ENCODE measurements around the gene NAV2. TPM values are rescaled to one million over a fixed set of nuclear protein-coding genes. Genes with fewer than 3 reads are reported as not detected.

The NAV2 gene
- polyA plus RNA-seq, 2 donors = 4.3 to 9.7 TPM

DNA sequence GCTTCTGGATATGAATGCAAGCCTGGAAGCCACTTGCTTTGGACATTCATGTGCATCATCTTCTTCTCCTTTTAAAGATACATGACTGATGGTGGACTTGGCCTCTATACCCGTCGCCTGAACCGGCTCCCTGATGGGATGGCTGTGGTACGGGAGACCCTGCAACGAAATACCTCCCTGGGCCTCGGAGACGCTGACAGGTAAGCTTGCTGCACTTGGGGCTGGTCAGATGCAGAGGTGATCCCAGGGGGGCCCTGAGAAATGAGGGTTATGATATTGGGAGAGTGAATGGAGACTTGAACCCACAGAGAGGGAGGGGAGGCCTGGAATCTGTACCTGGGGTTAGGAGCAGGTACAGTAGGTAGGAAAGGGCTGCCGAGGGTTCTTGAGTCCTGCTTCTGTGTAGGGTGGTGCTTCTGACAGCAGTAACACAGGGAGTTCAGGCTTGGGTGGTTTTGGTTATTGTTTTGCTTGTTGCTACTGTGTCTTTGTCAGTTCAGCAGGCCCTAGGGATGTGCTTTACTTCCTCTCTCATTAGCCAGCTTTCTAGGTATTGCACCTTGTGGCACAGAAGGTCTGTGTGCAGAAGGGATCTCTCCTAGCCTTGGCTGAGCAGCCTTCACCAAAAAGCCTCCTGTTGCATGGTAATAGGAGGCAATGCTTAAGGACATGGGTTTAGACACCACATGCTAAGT lies 271.6 kb downstream of the NAV2 start:
- H3K9me3 ChIP-seq (ENCODE audit: control insufficient read depth in 2 of 2, insufficient read depth in 1 of 2, low read depth in 1 of 2, low read length in 1 of 2) = no peaks in the 10 kb centered on the region
- H3K27me3 ChIP-seq (ENCODE audit: control insufficient read depth in 1 of 2, insufficient read depth in 2 of 2, low read length in 2 of 2) = no peaks in the 10 kb centered on the region
- H3K4me3 ChIP-seq (ENCODE audit: low read depth in 1 of 2, low read length in 2 of 2) = no peak overlapping the region
- peaks cover 0 to 3% of the 10 kb centered on the region in 2 donors for H3K36me3 ChIP-seq (ENCODE audit: control insufficient read depth in 2 of 2, insufficient read depth in 2 of 2, low read length in 1 of 2)
- H3K27ac ChIP-seq (ENCODE audit: low read depth in 2 of 2, low read length in 1 of 2) = no peak overlapping the region
- WGBS, 2 donors = 84 to 91% methylated on average over 8 of the region's 8 CpGs
- H3K4me1 ChIP-seq (ENCODE audit: control insufficient read depth in 2 of 2, insufficient read depth in 2 of 2, low read length in 1 of 2) = peaks cover 2 to 7% of the 10 kb centered on the region in 2 donors

DNA sequence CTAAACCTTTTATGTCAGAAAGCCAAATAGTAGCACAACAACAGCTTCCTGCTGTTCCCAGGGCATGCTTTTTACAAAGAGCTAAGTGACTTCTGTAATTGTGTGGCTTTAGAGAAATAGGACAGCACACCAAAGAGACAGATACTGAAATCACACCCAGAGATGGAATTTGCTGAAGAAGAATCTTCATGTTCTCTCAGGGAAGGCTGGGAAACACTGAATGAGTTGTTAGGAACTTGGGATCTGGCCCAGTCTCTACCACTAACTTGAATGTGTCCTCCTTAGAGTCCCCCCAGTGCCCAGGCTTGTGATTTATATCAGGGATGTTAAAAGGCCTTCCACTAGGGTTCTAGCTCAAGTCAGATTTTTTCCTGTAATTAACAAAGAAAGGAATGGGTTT lies 272.5 kb downstream of the NAV2 start:
- H3K27me3 ChIP-seq (ENCODE audit: control insufficient read depth in 1 of 2, insufficient read depth in 2 of 2, low read length in 2 of 2) = no peaks in the 10 kb centered on the region
- H3K4me1 ChIP-seq (ENCODE audit: control insufficient read depth in 2 of 2, insufficient read depth in 2 of 2, low read length in 1 of 2) = peaks cover 0 to 4% of the 10 kb centered on the region in 2 donors
- H3K9me3 ChIP-seq (ENCODE audit: control insufficient read depth in 2 of 2, insufficient read depth in 1 of 2, low read depth in 1 of 2, low read length in 1 of 2) = no peaks in the 10 kb centered on the region
- H3K36me3 ChIP-seq (ENCODE audit: control insufficient read depth in 2 of 2, insufficient read depth in 2 of 2, low read length in 1 of 2) = peaks cover 0 to 3% of the 10 kb centered on the region in 2 donors
- no peak overlapping the region for H3K27ac ChIP-seq (ENCODE audit: low read depth in 2 of 2, low read length in 1 of 2)
- no peak overlapping the region for H3K4me3 ChIP-seq (ENCODE audit: low read depth in 1 of 2, low read length in 2 of 2)

DNA sequence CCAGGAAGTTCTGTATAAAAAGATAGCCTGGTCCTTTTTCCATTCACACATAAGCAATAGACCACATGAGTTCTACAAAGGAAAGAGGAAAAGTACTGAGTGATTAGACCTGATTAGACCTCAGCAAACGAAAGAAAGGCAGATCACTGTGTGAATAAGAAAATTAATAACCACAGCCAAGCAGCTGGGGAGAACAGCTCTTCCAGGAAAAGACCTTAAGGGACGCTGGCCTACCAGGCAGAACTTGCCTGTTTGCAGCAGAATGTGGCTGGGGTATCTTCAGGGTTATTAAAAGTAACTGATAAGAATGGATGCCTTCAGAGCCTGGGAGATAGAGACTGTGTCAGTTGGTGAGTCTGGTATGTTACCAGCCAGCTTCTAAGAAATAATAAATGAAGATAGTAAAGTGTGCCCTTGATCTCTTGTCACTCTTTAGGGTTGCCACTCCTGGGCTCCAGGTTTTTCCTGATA lies 274.7 kb downstream of the NAV2 start:
- 35 to 45% methylated on average over 2 of the region's 2 CpGs for WGBS, 2 donors
- Histone ChIP-seq H3K27ac (ENCODE audit: low read depth in 2 of 2, low read length in 1 of 2) (peak overlapping the region in 1 of 2 donors; percentile 7), H3K27me3 (ENCODE audit: control insufficient read depth in 1 of 2, insufficient read depth in 2 of 2, low read length in 2 of 2) (no peaks in the 10 kb centered on the region), H3K36me3 (ENCODE audit: control insufficient read depth in 2 of 2, insufficient read depth in 2 of 2, low read length in 1 of 2) (peaks cover 0 to 3% of the 10 kb centered on the region in 2 donors), H3K4me3 (ENCODE audit: low read depth in 1 of 2, low read length in 2 of 2) (no peak overlapping the region), H3K4me1 (ENCODE audit: control insufficient read depth in 2 of 2, insufficient read depth in 2 of 2, low read length in 1 of 2) (peaks cover 0 to 3% of the 10 kb centered on the region in 2 donors), H3K9me3 (ENCODE audit: control insufficient read depth in 2 of 2, insufficient read depth in 1 of 2, low read depth in 1 of 2, low read length in 1 of 2) (no peaks in the 10 kb centered on the region)

DNA sequence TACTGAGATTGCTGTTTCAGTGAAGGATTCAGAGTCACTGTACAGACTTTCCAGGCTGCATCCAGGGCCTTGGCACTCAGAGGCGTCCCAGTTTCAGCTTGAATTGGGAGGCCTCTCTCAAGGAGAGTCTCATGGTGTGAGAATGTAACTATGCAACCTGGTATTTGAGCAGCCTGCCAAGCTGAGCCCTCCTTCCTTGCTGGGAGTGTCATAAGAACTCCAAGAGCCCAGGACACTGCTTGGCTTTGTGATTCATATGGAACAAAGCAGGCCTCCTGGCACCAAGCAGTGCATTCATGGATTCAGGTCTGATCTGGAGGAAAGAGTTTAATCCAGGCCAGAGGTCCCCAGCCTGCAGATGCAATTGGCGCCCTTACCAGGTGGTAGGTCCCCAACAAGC lies 276.0 kb downstream of the NAV2 start:
- Histone ChIP-seq H3K36me3 (ENCODE audit: control insufficient read depth in 2 of 2, insufficient read depth in 2 of 2, low read length in 1 of 2) (peaks cover 0 to 3% of the 10 kb centered on the region in 2 donors), H3K27me3 (ENCODE audit: control insufficient read depth in 1 of 2, insufficient read depth in 2 of 2, low read length in 2 of 2) (no peaks in the 10 kb centered on the region), H3K4me1 (ENCODE audit: control insufficient read depth in 2 of 2, insufficient read depth in 2 of 2, low read length in 1 of 2) (peaks cover 0 to 3% of the 10 kb centered on the region in 2 donors), H3K4me3 (ENCODE audit: low read depth in 1 of 2, low read length in 2 of 2) (no peak overlapping the region), H3K27ac (ENCODE audit: low read depth in 2 of 2, low read length in 1 of 2) (peak overlapping the region; percentile 44 to 72), H3K9me3 (ENCODE audit: control insufficient read depth in 2 of 2, insufficient read depth in 1 of 2, low read depth in 1 of 2, low read length in 1 of 2) (no peaks in the 10 kb centered on the region)
- 16 to 29% methylated on average over 2 of the region's 2 CpGs for WGBS, 2 donors

DNA sequence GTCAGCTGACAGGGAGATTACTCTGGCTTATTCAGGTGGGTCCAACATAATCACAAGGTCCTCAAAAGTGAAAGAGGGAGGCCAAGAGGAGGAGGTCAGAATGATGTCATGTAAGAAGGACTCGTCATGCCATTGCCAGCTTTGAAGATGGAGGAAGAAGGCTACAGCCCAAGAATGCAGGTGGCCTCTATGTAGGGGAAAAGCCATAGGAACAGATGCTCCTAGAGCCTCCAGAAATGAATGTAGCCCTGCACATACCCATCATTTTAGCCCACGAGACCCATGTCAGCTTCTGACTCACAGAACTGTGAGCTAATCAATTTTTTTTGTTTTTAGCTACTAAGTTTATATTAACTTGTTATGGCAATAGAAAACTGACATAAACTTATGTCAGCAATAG lies 276.6 kb downstream of the NAV2 start:
- Histone ChIP-seq H3K36me3 (ENCODE audit: control insufficient read depth in 2 of 2, insufficient read depth in 2 of 2, low read length in 1 of 2) (no peaks in the 10 kb centered on the region), H3K9me3 (ENCODE audit: control insufficient read depth in 2 of 2, insufficient read depth in 1 of 2, low read depth in 1 of 2, low read length in 1 of 2) (no peaks in the 10 kb centered on the region), H3K27me3 (ENCODE audit: control insufficient read depth in 1 of 2, insufficient read depth in 2 of 2, low read length in 2 of 2) (no peaks in the 10 kb centered on the region), H3K27ac (ENCODE audit: low read depth in 2 of 2, low read length in 1 of 2) (peak overlapping the region in 1 of 2 donors; percentile 72), H3K4me1 (ENCODE audit: control insufficient read depth in 2 of 2, insufficient read depth in 2 of 2, low read length in 1 of 2) (peaks cover 0 to under 1% of the 10 kb centered on the region in 2 donors), H3K4me3 (ENCODE audit: low read depth in 1 of 2, low read length in 2 of 2) (no peak overlapping the region)
- WGBS, 2 donors = 76 to 80% methylated on average over 2 of the region's 2 CpGs

DNA sequence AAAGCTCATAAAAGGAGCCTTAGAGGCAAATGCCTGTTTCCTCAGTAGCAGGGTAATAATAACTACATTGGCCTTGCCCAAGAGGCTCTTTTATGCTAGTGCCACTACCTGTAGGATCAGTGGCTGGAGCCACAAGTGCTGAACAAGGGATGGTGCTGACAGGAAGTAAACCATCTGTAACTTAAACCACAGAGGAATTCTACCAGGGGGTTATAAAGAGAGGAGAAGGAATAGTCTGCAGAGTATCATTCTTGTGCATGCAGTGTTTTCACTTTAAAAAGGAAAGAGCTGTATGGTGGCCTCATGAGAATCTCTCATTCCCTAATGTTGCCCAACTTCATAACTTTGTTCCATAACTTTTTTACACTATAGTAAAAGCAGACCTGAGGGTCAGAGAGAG lies 279.5 kb downstream of the NAV2 start:
- no peak overlapping the region for H3K27ac ChIP-seq (ENCODE audit: low read depth in 2 of 2, low read length in 1 of 2)
- H3K27me3 ChIP-seq (ENCODE audit: control insufficient read depth in 1 of 2, insufficient read depth in 2 of 2, low read length in 2 of 2) = no peaks in the 10 kb centered on the region

DNA sequence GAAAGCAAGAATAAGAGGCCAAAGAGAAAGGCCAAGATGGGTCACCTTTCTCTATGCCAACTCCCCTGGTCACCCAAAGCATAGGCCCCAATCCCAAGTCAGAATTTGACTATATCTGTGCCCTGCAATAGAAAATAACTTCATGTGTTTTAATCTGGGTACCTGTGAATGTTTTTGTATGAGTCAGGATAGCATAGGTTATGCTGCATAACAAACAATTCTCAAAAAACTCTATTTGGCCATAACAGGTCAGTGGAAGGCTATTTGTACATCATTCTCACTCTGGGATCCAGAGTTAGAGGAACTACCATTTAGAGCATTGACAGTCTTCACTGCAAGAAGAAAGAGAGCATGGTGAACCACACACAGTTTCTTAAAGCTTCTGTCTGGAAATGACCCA lies 280.4 kb downstream of the NAV2 start:
- no peaks in the 10 kb centered on the region for H3K36me3 ChIP-seq (ENCODE audit: control insufficient read depth in 2 of 2, insufficient read depth in 2 of 2, low read length in 1 of 2)
- H3K4me3 ChIP-seq (ENCODE audit: low read depth in 1 of 2, low read length in 2 of 2) = no peak overlapping the region
- no peaks in the 10 kb centered on the region for H3K4me1 ChIP-seq (ENCODE audit: control insufficient read depth in 2 of 2, insufficient read depth in 2 of 2, low read length in 1 of 2)
- H3K27me3 ChIP-seq (ENCODE audit: control insufficient read depth in 1 of 2, insufficient read depth in 2 of 2, low read length in 2 of 2) = no peaks in the 10 kb centered on the region
- H3K27ac ChIP-seq (ENCODE audit: low read depth in 2 of 2, low read length in 1 of 2) = no peak overlapping the region
- no peaks in the 10 kb centered on the region for H3K9me3 ChIP-seq (ENCODE audit: control insufficient read depth in 2 of 2, insufficient read depth in 1 of 2, low read depth in 1 of 2, low read length in 1 of 2)

More for the DNA sequence above, 279.5 kb downstream of the NAV2 start:
- Histone ChIP-seq H3K4me3 (ENCODE audit: low read depth in 1 of 2, low read length in 2 of 2) (no peak overlapping the region), H3K36me3 (ENCODE audit: control insufficient read depth in 2 of 2, insufficient read depth in 2 of 2, low read length in 1 of 2) (no peaks in the 10 kb centered on the region), H3K9me3 (ENCODE audit: control insufficient read depth in 2 of 2, insufficient read depth in 1 of 2, low read depth in 1 of 2, low read length in 1 of 2) (no peaks in the 10 kb centered on the region), H3K4me1 (ENCODE audit: control insufficient read depth in 2 of 2, insufficient read depth in 2 of 2, low read length in 1 of 2) (no peaks in the 10 kb centered on the region)

DNA sequence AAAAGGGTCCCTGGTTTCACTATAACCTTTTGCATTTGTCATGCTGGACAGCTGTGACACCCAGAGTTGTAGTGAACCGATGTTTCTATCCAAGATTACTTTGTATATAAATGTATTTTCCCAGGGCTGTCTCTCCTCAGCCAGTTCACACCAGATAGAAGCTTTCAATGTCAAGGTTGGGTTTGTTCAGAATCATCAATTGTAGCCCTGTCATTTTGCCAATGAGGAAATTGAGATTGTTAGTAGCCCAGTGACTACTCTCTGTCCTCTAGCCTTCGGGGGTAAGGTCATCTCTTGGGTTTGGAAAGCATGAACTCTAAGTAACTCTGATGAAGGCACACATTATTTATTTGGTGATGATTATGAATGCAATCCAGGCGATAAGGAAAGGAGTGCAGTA lies 282.0 kb downstream of the NAV2 start:
- Histone ChIP-seq H3K36me3 (ENCODE audit: control insufficient read depth in 2 of 2, insufficient read depth in 2 of 2, low read length in 1 of 2) (no peaks in the 10 kb centered on the region), H3K27me3 (ENCODE audit: control insufficient read depth in 1 of 2, insufficient read depth in 2 of 2, low read length in 2 of 2) (no peaks in the 10 kb centered on the region), H3K4me3 (ENCODE audit: low read depth in 1 of 2, low read length in 2 of 2) (no peak overlapping the region), H3K4me1 (ENCODE audit: control insufficient read depth in 2 of 2, insufficient read depth in 2 of 2, low read length in 1 of 2) (no peaks in the 10 kb centered on the region), H3K9me3 (ENCODE audit: control insufficient read depth in 2 of 2, insufficient read depth in 1 of 2, low read depth in 1 of 2, low read length in 1 of 2) (no peaks in the 10 kb centered on the region), H3K27ac (ENCODE audit: low read depth in 2 of 2, low read length in 1 of 2) (no peak overlapping the region)
- 64 to 71% methylated on average over 3 of the region's 3 CpGs for WGBS, 2 donors

DNA sequence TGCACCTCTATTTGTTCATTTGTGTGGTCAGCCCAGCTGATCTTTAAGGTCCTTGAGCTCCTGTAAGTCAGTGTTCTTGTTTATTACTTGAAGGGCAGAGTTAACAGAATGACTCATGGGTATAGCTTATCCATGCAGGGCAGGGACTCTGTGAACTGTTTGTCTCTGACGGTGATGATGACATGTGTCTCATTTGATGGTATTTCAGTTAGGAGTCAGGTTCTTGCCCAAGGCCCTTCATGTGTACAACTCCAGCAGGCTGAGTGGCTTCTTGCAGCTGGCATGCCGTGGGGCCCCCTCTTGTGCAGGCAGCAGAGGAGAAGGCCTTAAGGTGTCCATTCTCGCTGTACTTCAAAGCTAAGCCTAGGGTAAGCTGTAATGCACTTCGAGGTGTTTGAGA lies 282.5 kb downstream of the NAV2 start:
- Histone ChIP-seq H3K4me3 (ENCODE audit: low read depth in 1 of 2, low read length in 2 of 2) (no peak overlapping the region), H3K4me1 (ENCODE audit: control insufficient read depth in 2 of 2, insufficient read depth in 2 of 2, low read length in 1 of 2) (no peaks in the 10 kb centered on the region), H3K27me3 (ENCODE audit: control insufficient read depth in 1 of 2, insufficient read depth in 2 of 2, low read length in 2 of 2) (no peaks in the 10 kb centered on the region), H3K27ac (ENCODE audit: low read depth in 2 of 2, low read length in 1 of 2) (no peak overlapping the region), H3K9me3 (ENCODE audit: control insufficient read depth in 2 of 2, insufficient read depth in 1 of 2, low read depth in 1 of 2, low read length in 1 of 2) (no peaks in the 10 kb centered on the region), H3K36me3 (ENCODE audit: control insufficient read depth in 2 of 2, insufficient read depth in 2 of 2, low read length in 1 of 2) (no peaks in the 10 kb centered on the region)
- WGBS, 2 donors = 61 to 69% methylated on average over 4 of the region's 4 CpGs

DNA sequence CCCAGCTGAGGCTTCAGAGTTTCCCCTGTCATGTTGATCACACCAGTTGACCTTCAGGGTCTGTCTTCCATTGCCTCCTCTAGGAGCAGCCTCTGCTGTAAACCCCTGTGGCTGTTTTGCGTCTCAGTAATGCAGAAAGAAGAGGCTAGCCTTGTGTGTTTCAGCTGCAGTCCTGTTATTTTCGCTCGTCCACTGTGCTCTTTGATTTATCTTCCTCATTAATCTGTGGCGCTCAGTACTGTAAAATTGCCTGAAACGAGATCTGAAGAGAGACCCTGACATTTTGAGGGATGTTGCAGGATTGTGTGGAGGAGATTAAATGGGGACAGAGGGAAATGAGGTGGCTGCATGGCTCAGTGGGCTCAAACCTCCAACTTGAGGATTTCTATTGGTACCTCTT lies 283.9 kb downstream of the NAV2 start:
- 79 to 86% methylated on average over 5 of the region's 5 CpGs for WGBS, 2 donors
- no peaks in the 10 kb centered on the region for H3K27me3 ChIP-seq (ENCODE audit: control insufficient read depth in 1 of 2, insufficient read depth in 2 of 2, low read length in 2 of 2)
- no peak overlapping the region for H3K4me3 ChIP-seq (ENCODE audit: low read depth in 1 of 2, low read length in 2 of 2)
- H3K9me3 ChIP-seq (ENCODE audit: control insufficient read depth in 2 of 2, insufficient read depth in 1 of 2, low read depth in 1 of 2, low read length in 1 of 2) = no peaks in the 10 kb centered on the region
- no peak overlapping the region for H3K27ac ChIP-seq (ENCODE audit: low read depth in 2 of 2, low read length in 1 of 2)
- peaks cover 2 to 3% of the 10 kb centered on the region in 2 donors for H3K4me1 ChIP-seq (ENCODE audit: control insufficient read depth in 2 of 2, insufficient read depth in 2 of 2, low read length in 1 of 2)
- H3K36me3 ChIP-seq (ENCODE audit: control insufficient read depth in 2 of 2, insufficient read depth in 2 of 2, low read length in 1 of 2) = no peaks in the 10 kb centered on the region

All from esophagus (tissue), 2 donors.